Inflammatory macrophage (primary cell): ENCODE measurements around the gene MYO10.

Experiments used
- DNase-seq, 2 donors: peaks; one replicate each; pipeline ENCODE4 v3.0.0-alpha.2; 2020 to 2022

The MYO10 gene

GRCh38 chr5:16704945-16705344 is 231.1 kb downstream of the MYO10 start:
- no peak for DNase-seq

GRCh38 chr5:16702964-16703363 is 233.1 kb downstream of the MYO10 start:
- DNase-seq, result no peak

DNA sequence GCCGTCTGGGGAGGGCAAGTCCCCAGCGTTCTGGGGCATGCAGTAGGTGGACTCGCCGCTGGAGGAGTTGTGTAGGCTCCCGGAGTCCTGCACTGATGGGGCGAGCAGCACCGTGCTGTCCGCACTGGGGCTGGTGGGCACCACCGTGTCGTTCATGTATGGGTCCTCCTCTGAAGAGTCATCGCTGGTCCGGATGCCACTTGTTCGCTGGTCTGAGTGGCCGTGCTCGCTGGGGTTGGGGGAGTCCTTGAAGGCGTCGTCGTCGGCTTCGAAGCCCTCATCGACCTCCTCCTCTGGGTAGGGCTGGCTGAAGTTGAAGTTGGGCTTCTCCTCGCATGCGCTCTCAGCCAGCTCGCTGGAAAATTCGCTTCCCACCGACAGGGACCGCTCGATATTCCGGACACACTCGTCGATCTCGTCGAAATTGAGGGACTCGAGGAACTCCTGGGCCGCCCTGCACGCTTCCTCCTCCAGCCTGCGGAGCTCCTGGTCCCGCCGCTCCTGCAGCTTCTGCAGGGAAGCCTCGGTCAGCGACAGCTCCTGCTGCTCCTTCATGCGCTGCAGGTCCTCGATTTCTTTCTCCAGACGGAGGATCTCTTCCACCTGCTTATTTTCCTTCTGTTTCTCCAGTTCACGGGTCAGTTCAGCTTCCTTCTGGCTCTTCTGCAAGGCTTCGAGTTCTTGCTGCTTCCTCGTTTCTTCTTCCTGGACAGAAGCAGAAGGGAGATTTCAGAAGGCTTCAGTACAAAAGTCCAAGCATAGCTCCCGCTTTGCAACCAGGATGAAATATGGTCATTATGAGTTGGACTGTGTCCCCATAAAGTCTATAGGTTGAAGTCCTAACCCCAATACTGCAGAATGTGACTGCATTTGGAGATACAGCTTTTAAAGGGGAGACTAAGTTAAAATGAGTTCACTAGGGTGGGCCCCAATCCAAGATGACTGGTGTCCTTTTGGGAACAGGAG is 234.7 kb downstream of the MYO10 start:
- DNase-seq, result no peak

DNA sequence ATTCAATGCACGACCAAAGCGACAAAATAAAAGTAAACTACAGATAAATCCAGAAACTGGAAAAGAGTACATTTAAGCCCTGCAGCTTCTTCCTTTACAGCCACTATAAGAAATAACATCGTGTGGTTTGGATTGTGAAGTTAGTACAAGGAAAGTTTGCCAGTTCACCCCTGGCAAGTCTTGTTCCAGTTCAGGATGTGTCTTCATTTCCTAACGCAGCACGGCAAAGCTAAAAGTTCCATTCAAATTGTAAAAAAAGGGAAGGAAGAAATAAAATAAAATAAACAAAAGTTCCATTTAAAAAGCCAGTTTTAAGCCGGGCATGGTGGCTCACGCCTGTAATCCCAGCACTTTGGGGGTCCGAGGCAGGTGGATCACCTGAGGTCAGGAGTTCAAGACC is 236.0 kb downstream of the MYO10 start:
- no peak for DNase-seq

DNA sequence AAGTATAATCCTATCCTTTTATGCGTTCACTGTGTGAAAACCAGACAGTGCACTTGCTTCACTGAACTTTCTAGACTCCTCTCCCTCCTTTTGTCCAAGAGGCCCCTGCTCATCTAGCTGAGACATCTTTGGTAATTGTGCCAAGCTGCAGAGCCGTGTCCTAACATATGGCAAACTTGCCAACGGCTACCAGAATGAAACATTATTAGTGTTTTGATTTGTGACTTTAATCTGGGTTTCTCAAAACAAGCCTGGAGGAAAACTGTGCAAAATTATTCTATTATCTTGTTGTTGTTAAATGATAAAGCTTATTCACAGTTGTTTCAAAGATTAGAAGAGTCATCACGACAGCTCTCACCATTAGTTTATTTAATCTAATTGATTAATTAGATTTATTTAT is 240.3 kb downstream of the MYO10 start:
- DNase-seq, result no peak

- no peak for DNase-seq
Observed at GRCh38 chr5:16693879-16694278, 242.2 kb downstream of the MYO10 start.

GRCh38 chr5:16691731-16692130 is 244.4 kb downstream of the MYO10 start:
- DNase-seq, result no peak

GRCh38 chr5:16690243-16690852 is 245.7 kb downstream of the MYO10 start:
- DNase-seq, result peak; percentile 45 to 46

- DNase-seq, result no peak
Observed at GRCh38 chr5:16687898-16688297, 248.2 kb downstream of the MYO10 start.

GRCh38 chr5:16685069-16685468 is 251.0 kb downstream of the MYO10 start:
- DNase-seq, result no peak

- DNase-seq, result no peak
Observed at GRCh38 chr5:16681876-16682275, 254.2 kb downstream of the MYO10 start.

DNA sequence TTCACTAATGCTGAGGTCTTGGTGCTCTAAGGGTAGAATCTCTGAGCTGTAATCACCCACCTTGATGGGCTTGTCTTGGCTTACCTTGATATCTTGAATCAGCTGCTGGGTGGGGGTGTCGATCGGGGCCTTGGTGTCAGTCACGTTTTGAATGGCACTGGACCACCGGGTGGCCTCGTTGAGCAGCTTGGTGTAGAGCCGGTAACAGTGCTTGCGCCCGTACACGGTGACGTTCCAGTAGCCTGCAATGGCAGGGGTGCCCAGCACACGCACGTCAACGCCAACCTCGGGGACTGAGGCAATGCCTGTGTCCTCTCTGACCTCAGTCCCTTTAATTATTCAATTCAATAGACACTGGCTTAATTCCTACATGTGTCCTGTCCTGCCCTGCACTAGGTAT is 256.2 kb downstream of the MYO10 start:
- no peak for DNase-seq

- DNase-seq, result no peak
Observed at GRCh38 chr5:16679190-16679589, 256.9 kb downstream of the MYO10 start.

DNA sequence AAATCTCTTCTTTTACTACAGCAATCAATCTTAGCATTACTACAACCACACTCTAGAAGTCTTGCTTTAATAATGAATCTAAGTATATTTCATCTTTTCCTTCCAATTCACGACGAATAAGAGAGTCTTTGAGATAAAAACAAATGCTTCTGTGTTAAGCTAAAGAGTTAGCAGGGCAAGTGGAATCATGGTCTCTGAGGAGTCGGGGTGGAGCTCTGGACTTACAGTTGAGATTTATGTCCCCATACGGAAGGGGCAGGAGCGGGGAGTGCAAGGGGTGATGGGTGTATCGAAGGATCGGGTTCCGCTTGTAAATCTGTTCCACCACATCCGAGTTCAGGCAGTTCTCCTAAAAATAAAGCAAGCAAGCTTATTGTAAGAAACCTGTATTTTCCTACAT is 260.3 kb downstream of the MYO10 start:
- DNase-seq, result no peak

DNA sequence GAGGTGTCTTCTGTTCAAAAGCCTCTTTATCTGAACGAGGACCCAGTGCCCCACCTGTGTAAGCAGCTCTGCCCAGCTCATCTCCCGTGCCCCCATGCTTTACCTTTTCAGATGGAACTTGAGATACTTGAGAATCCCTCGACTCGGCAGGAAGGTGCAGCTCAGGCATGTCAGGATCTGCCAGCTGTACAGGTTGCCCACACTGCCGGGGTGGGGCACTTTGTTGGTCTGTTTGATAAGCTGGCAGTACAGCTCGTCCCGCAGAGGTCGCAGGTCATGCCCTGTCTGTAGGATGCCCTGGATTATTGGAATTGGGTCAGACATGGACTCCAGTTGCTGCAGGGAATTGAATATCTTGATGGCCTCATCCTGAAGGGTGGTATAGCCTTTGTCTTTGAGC is 261.3 kb downstream of the MYO10 start:
- no peak for DNase-seq

DNA sequence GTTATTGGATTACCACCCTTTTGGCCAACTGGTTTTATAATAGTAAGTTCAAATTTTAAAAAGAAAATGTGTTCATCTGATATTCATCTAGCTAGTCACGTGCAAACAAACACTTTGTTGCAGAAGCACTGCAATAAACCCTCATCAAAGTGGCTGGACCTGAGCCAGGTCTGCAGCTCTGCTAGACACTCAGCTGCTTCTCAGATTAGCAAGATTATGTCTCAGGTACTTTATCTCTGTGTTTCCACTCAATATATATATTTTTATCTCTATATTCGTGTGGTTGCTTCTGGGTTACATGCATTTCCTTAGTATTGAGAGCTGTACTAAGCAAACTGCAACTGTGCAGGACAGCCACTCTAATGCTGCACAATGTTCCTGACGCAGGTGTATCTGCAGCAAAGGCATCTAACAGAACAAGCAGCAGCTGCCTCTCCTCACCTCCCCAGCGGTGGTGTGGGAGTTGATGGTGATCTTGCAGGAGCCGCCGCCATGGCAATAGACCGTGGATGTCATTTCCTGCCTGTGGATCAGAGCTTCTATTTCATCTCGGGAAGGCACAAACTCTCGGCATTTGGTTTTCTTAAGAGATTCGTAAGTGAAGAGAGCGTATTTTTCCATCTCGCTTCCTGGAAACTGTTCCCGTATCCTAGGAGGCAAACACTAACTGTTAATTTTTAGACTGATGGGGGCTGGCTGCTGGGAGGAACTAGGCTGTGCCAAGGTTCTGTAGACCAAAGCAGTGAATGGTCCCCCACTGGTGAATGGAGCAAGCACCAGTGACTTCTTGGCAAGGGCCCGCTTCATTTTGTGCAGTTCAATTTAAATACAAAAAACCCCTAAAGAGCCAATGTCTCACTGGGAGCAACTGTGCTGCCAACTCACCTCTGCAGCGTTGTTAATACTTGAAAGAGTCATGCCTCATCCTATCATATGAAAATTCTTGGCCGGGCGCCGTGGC is 262.6 kb downstream of the MYO10 start:
- no peak for DNase-seq

DNA sequence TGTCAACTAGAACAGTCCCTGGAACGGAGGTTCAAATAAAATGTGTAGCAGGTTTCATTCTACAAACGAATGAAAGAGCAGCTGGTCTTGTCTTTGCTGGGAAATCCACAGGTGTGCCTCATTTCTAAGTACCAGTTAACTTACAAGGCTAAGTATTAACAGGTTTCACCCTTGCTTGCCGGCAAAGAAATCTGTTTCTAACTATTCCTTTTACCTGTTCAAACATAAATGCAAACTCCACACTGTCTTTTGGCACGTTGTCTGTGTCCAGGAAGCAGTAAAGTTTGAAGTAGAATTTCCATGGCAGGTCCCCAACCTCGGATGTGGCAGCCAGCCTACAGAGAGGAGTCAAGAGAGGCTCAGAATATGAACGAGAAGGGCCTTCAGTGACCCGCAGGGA is 264.9 kb downstream of the MYO10 start:
- no peak for DNase-seq

GRCh38 chr5:16669776-16670175 is 266.3 kb downstream of the MYO10 start:
- no peak for DNase-seq

- DNase-seq, result no peak
Observed at GRCh38 chr5:16668631-16669030, 267.5 kb downstream of the MYO10 start.

DNA sequence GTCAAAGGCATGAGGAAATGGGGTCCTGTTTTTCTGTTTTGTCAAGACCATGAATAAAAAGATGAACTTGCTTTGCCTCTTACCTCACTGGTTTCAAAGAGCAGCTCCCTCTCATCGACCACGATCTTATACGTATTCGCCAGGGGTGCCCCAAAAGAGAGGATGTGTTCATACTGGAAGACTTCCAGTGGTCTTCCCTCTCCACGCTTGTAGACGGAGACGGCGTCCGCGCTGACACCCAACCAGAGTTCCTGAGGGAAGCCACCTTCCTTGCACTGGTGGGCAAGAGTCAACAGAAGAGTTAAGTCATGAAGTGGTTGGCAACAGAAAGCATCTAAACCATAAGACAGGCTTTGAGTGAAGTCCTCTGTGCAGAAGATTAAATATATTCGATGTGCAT is 267.9 kb downstream of the MYO10 start:
- DNase-seq, result no peak

DNA sequence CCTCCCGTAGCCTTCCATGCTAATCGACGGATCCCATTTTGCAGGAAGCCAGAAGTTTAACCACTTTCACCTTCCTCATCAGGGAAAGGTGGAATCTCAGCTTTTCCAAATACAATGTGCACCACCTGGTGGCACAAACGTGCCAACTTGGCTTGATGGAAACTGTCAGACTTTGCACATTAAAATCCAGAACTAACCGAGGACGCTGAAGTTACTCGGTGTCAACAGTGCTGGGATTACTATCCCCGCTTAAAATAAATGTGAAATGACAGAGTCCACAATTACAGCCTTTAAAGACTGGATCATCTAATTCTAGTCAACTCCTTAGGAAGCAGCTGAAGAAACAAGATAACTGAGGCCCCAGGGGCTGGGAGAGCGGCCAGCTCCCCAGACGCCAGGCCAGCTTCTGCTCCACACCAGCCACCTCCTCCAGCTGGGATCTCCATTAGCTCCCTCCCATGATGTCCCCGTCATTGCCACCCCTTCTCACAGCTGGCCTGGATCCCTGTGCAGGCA is 269.1 kb downstream of the MYO10 start:
- DNase-seq, result peak in 1 of 2 donors; percentile 18

GRCh38 chr5:16666130-16666882 is 269.8 kb downstream of the MYO10 start:
- DNase-seq, result no peak
